Loucy (cell line): Measurements from ENCODE around the gene SPTLC3.

ENCODE experiments used
- H2AFZ ChIP-seq: fragments of 200-600 bp; sonication (generic); 2 replicates; pipeline ENCODE4 v1.6.0; 2016; ENCODE audit warnings: antibody characterized with exemption, mild to moderate bottlenecking, low read length, moderate library complexity
- H3F3A ChIP-seq: fragments of 200-600 bp; 2 replicates; pipeline ENCODE4 v1.6.0; 2016; ENCODE audit warnings: antibody characterized with exemption, low read depth, mild to moderate bottlenecking
- H3K27me3 ChIP-seq: fragments of 200-600 bp; sonication (generic); 2 replicates; pipeline ENCODE4 v1.6.1; 2014; ENCODE audit warnings: low read length, mild to moderate bottlenecking; ENCODE audit not compliant: insufficient read depth, poor library complexity, severe bottlenecking
- H3K36me3 ChIP-seq: fragments of 200-600 bp; sonication (generic); 2 replicates; pipeline ENCODE4 v1.6.1; 2016; ENCODE audit warnings: low read length; ENCODE audit not compliant: insufficient read depth
- H3K4me1 ChIP-seq: fragments of 200-600 bp; sonication (generic); 2 replicates; pipeline ENCODE4 v1.5.1; 2014; ENCODE audit warnings: low read length, mild to moderate bottlenecking; ENCODE audit not compliant: insufficient read depth, poor library complexity, severe bottlenecking
- H3K4me2 ChIP-seq: fragments of 200-600 bp; sonication (generic); 2 replicates; pipeline ENCODE4 v1.6.0; 2014; ENCODE audit warnings: antibody characterized with exemption, low read length, low read depth, mild to moderate bottlenecking; ENCODE audit not compliant: poor library complexity, severe bottlenecking
- H3K4me3 ChIP-seq: fragments of 200-600 bp; sonication (generic); 2 replicates; pipeline ENCODE4 v1.5.1; 2014; ENCODE audit warnings: low read length, mild to moderate bottlenecking, mixed read lengths; ENCODE audit not compliant: poor library complexity, severe bottlenecking
- H3K79me2 ChIP-seq: fragments of 200-600 bp; sonication (generic); 2 replicates; pipeline ENCODE4 v1.6.1; 2014; ENCODE audit warnings: low read length; ENCODE audit not compliant: insufficient read depth
- H3K9ac ChIP-seq: fragments of 200-600 bp; sonication (generic); 2 replicates; pipeline ENCODE4 v1.6.0; 2014; ENCODE audit warnings: mild to moderate bottlenecking, low read depth, low read length, moderate library complexity; ENCODE audit not compliant: poor library complexity, severe bottlenecking
- H3K9me2 ChIP-seq: fragments of 200-600 bp; sonication (generic); replicated peaks from 2 replicates; pipeline ENCODE4 v1.6.1; 2016; ENCODE audit warnings: low read depth, low read length, mixed read lengths
- H3K9me3 ChIP-seq: fragments of 200-600 bp; sonication (generic); 2 replicates; pipeline ENCODE4 v1.6.1; 2014; ENCODE audit warnings: mild to moderate bottlenecking, antibody characterized with exemption, low read length, low read depth; ENCODE audit not compliant: insufficient read depth
- H4K20me1 ChIP-seq: fragments of 200-600 bp; sonication (generic); 2 replicates; pipeline ENCODE4 v1.6.0; 2014; ENCODE audit warnings: antibody characterized with exemption, low read length, mild to moderate bottlenecking; ENCODE audit not compliant: insufficient read depth, poor library complexity, severe bottlenecking
- EZH2phosphoT487 ChIP-seq: fragments of 200-600 bp; IDR thresholded peaks from 2 replicates; pipeline ENCODE4 v1.6.1; 2018; ENCODE audit warnings: antibody characterized with exemption, mild to moderate bottlenecking, moderate library complexity, borderline replicate concordance
- TF ChIP-seq, protein P1 (sequence below): fragments of 200-600 bp; sonication (generic); conservative IDR thresholded peaks from 2 replicates; pipeline ENCODE4 v1.5.1; 2014; ENCODE audit warnings: mild to moderate bottlenecking, antibody characterized with exemption, low read length

SPTLC3 gene

DNA sequence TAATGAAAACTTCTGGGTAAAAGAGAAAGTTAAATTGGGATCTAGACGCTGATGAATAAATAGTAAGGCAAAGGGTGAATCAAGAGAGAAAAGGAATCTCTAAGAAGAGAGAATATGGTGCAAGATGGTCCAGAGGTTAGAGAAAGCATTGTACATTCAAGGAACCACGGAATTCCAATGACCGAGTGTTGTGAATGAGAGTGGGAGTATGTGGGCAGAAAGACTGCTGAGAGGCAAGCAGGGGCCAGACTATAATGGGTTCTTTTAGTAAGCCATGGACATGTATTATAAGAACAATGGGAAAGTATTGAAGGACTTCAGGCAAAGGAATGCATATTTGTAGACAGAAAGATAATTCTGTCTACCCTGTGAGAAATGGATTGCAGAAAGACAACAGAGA lies 45.2 kb downstream of the SPTLC3 start:
- Histone ChIP-seq H3K9me3 (no peaks in the 10 kb centered on the region), H2AFZ (no peak overlapping the region), H3K36me3 (no peaks in the 10 kb centered on the region), H3K4me3 (no peak overlapping the region), H3K79me2 (no peaks in the 10 kb centered on the region), H3K4me2 (no peak overlapping the region), H3K9ac (no peak overlapping the region), H3K9me2 (no peaks in the 10 kb centered on the region), H4K20me1 (no peaks in the 10 kb centered on the region), H3K27me3 (no peaks in the 10 kb centered on the region), H3K4me1 (no peaks in the 10 kb centered on the region), H3F3A (no peaks in the 10 kb centered on the region)
- TF ChIP-seq EZH2phosphoT487: no peak
- TF ChIP-seq, protein P1, sequence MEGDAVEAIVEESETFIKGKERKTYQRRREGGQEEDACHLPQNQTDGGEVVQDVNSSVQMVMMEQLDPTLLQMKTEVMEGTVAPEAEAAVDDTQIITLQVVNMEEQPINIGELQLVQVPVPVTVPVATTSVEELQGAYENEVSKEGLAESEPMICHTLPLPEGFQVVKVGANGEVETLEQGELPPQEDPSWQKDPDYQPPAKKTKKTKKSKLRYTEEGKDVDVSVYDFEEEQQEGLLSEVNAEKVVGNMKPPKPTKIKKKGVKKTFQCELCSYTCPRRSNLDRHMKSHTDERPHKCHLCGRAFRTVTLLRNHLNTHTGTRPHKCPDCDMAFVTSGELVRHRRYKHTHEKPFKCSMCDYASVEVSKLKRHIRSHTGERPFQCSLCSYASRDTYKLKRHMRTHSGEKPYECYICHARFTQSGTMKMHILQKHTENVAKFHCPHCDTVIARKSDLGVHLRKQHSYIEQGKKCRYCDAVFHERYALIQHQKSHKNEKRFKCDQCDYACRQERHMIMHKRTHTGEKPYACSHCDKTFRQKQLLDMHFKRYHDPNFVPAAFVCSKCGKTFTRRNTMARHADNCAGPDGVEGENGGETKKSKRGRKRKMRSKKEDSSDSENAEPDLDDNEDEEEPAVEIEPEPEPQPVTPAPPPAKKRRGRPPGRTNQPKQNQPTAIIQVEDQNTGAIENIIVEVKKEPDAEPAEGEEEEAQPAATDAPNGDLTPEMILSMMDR: no peak

DNA sequence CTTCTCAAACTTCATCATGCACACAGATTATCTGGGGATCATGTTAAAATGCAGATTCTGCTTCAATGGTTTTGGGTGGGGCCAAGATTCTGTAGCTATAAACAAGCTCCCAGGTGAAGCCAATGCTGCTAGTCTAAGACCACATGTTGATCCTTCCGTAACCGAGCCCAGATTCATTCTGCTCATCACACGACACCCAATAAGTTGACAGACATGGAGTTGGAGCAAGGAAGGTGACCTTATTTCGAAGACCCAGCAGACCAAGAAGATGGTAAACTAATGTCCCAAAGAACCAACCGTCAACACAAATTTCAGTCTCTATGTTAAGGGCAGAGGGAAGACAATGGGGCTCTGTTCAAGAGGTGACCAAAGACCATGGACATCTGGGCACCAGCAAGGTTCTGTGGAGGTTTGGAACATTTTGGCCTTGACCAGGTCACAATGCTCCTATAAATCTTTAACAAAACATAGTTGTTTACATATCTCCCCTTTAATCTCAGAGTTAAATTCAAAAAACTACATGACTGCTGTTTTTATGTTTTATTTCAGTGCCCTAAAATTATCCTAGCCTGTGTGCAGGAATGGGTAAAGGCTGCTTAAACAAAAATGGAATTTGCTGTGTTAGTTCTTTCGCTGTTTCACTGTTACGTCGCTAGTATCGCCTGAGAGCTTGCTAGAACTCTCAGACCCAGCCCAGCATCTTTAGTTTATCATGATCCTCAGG lies 50.1 kb downstream of the SPTLC3 start:
- Histone ChIP-seq H3K9me2 (no peaks in the 10 kb centered on the region), H3K4me2 (no peak overlapping the region), H3K27me3 (no peaks in the 10 kb centered on the region), H3K4me3 (no peak overlapping the region), H3K79me2 (no peaks in the 10 kb centered on the region), H4K20me1 (no peaks in the 10 kb centered on the region), H3K4me1 (no peaks in the 10 kb centered on the region), H3F3A (no peaks in the 10 kb centered on the region), H3K36me3 (no peaks in the 10 kb centered on the region), H3K9ac (no peak overlapping the region), H2AFZ (no peak overlapping the region), H3K9me3 (no peaks in the 10 kb centered on the region)
- TF ChIP-seq EZH2phosphoT487: no peak
- TF ChIP-seq, protein P1: no peak

DNA sequence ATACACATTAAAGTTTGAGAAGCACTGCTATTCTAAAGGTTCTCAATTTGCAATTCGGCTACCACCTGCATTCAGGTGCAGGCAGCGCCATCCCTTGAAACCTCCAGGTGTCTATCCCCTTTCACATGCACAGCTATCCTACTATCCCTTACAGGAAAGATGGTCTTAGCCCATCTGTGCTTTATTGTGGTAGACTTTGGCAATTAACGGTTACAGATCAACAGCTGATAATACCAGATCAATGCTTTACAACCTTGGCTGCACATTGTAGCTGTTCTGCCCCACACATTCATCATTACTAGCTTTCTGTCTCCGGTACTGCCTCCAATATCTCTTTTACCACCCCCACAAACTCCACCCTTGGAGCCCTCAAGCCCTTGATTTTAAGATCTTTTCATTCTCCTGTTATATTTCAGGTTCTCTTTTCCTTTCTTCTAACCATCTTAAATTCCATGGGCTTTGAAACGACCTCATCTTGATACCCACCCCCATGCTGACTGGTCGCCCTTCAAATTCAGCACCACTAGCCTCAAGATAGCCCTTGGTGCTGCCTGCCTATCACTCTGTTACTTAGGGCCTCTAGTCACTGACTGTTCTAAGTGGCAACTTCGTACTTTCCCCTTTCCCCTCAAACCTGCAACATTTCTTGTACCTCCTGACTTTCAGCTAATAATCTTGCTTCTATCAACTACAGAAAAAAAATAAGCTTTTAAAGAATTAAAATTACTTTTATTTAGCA lies 50.8 kb downstream of the SPTLC3 start:
- Histone ChIP-seq H3K4me2 (no peak overlapping the region), H3K4me1 (no peaks in the 10 kb centered on the region), H3K9ac (no peak overlapping the region), H3F3A (no peaks in the 10 kb centered on the region), H4K20me1 (no peaks in the 10 kb centered on the region), H3K9me2 (no peaks in the 10 kb centered on the region), H3K4me3 (no peak overlapping the region), H3K9me3 (no peaks in the 10 kb centered on the region), H3K36me3 (no peaks in the 10 kb centered on the region), H2AFZ (no peak overlapping the region), H3K27me3 (no peaks in the 10 kb centered on the region), H3K79me2 (no peaks in the 10 kb centered on the region)
- TF ChIP-seq, protein P1: no peak
- TF ChIP-seq EZH2phosphoT487: no peak
